Smooth muscle cell (in vitro differentiated cells): ENCODE results near the gene EVI2B. TPM values are rescaled to one million over a fixed set of nuclear protein-coding genes. Genes with fewer than 3 reads are reported as not detected.

ENCODE experiments used
- DNase-seq: peaks from one replicate; lab custom pipeline; 2025; ENCODE audit not compliant: unreplicated experiment; lab: John Stamatoyannopoulos, UW
- H2AFZ ChIP-seq: fragments of 200-600 bp; sonication (generic); 2 replicates; pipeline ENCODE4 v1.6.0; 2016; ENCODE audit warnings: antibody characterized with exemption, low read depth, mild to moderate bottlenecking
- H3F3A ChIP-seq: fragments of 200-600 bp; sonication (generic); 2 replicates; pipeline ENCODE4 v1.6.0; 2017; ENCODE audit warnings: antibody characterized with exemption, low read depth
- H3K27ac ChIP-seq: fragments of 200-600 bp; sonication (generic); 2 replicates; pipeline ENCODE4 v1.5.1; 2016; ENCODE audit warnings: low read depth, mild to moderate bottlenecking
- H3K27me3 ChIP-seq: fragments of 200-600 bp; sonication (generic); 2 replicates; pipeline ENCODE4 v1.6.1; 2016; ENCODE audit warnings: low read depth, mild to moderate bottlenecking
- H3K36me3 ChIP-seq: fragments of 200-600 bp; sonication (generic); 2 replicates; pipeline ENCODE4 v1.5.1; 2016; ENCODE audit warnings: low read depth
- H3K4me1 ChIP-seq: fragments of 200-600 bp; sonication (generic); 2 replicates; pipeline ENCODE4 v1.5.1; 2016; ENCODE audit warnings: low read depth
- H3K4me2 ChIP-seq: fragments of 200-600 bp; sonication (generic); 2 replicates; pipeline ENCODE4 v1.6.0; 2016; ENCODE audit warnings: mild to moderate bottlenecking
- H3K4me3 ChIP-seq: fragments of 200-600 bp; sonication (generic); 2 replicates; pipeline ENCODE4 v1.5.1; 2016; ENCODE audit warnings: mild to moderate bottlenecking
- H3K79me2 ChIP-seq: fragments of 200-600 bp; sonication (generic); 2 replicates; pipeline ENCODE4 v1.6.0; 2016; ENCODE audit warnings: low read depth, mild to moderate bottlenecking
- H3K9ac ChIP-seq: fragments of 200-600 bp; sonication (generic); 2 replicates; pipeline ENCODE4 v1.6.0; 2016; ENCODE audit warnings: low read depth
- H3K9me3 ChIP-seq: fragments of 200-600 bp; sonication (generic); replicated peaks from 2 replicates; pipeline ENCODE4 v1.5.1; 2016; ENCODE audit warnings: low read depth
- H4K20me1 ChIP-seq: fragments of 200-600 bp; sonication (generic); 2 replicates; pipeline ENCODE4 v1.6.0; 2016; ENCODE audit warnings: low read depth
- WGBS: methylation state at CpG from one replicate; pipeline ENCODE4 v1.1.7; 2016; ENCODE audit warnings: low lambda C conversion rate; 5-methylcytosine and 5-hydroxymethylcytosine counted together
- polyA plus RNA-seq: library from polyadenylated mRNA; unstranded; fragments of >200 nt; fragmentation: Nextera tagmentation; extraction: Ambion mirVana; gene quantifications from 2 replicates; pipeline ENCODE4 v1.2.1, GENCODE V29; 2016
- total RNA-seq: library from RNA; depleted of rRNA; stranded (reverse); fragments of >200 nt; gene quantifications from 2 replicates; pipeline ENCODE4 v1.2.3, GENCODE V29; 2014
- TF ChIP-seq, protein P1 (sequence below): fragments of 200-600 bp; sonication (generic); IDR thresholded peaks from 2 replicates; pipeline ENCODE4 v1.5.1; 2017; ENCODE audit warnings: borderline replicate concordance, mild to moderate bottlenecking, antibody characterized with exemption; ENCODE audit not compliant: insufficient read depth, poor library complexity, severe bottlenecking

The EVI2B gene
- total and polyA plus RNA-seq, 2 experiments from 2014 or later, result not detected

DNA sequence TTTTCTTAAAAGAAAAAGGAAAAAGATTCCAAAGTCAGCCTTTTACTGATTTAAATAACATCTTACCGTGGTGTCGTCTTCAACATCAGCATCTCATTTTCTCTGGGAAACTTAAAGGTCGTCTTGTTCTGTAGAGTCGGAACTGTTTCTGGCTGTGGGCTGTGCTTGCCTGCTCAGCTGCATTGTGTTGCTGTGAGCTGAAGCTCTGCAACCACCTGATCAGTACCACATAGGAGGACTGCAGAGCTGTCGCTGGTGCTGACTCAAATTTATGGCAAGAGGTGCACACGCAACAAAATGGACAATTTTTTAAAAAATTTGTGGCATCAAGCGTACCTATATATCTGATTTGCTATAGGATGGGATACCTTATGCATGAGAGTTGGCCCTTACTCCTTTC lies 16.8 kb downstream of the EVI2B start, which contains the start of gene OMG:
Gene OMG, minus strand, starts transcription at position 150 of the 400 bp plus-strand sequence. CDS start 908 bp downstream, outside the sequence.
- no peak within 1 kb of the TSS for H3K4me2 ChIP-seq
- H2AFZ ChIP-seq, result no peak within 1 kb of the TSS
- DNase-seq, result no peak
- H3K9me3 ChIP-seq, result no peaks in the 10 kb centered on the region
- no peaks in the 10 kb centered on the region for H3K36me3 ChIP-seq
- H3K27ac ChIP-seq, result no peak within 1 kb of the TSS
- H3K4me1 ChIP-seq, result peaks cover 14% of the 10 kb centered on the region
- no peaks in the 10 kb centered on the region for H3K27me3 ChIP-seq
- WGBS, result 92% methylated on average over 7 of the region's 7 CpGs
- no peaks in the 10 kb centered on the region for H3F3A ChIP-seq
- peaks cover 26% of the 10 kb centered on the region for H4K20me1 ChIP-seq
- H3K9ac ChIP-seq, result no peak within 1 kb of the TSS
- H3K79me2 ChIP-seq, result no peaks in the 10 kb centered on the region
- TF ChIP-seq, protein P1, sequence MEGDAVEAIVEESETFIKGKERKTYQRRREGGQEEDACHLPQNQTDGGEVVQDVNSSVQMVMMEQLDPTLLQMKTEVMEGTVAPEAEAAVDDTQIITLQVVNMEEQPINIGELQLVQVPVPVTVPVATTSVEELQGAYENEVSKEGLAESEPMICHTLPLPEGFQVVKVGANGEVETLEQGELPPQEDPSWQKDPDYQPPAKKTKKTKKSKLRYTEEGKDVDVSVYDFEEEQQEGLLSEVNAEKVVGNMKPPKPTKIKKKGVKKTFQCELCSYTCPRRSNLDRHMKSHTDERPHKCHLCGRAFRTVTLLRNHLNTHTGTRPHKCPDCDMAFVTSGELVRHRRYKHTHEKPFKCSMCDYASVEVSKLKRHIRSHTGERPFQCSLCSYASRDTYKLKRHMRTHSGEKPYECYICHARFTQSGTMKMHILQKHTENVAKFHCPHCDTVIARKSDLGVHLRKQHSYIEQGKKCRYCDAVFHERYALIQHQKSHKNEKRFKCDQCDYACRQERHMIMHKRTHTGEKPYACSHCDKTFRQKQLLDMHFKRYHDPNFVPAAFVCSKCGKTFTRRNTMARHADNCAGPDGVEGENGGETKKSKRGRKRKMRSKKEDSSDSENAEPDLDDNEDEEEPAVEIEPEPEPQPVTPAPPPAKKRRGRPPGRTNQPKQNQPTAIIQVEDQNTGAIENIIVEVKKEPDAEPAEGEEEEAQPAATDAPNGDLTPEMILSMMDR, result no peak
- no peak within 1 kb of the TSS for H3K4me3 ChIP-seq

- no peak overlapping the region for H3K9ac ChIP-seq
- 96% methylated on average over 2 of the region's 2 CpGs for WGBS
- peaks cover 26% of the 10 kb centered on the region for H4K20me1 ChIP-seq
- H2AFZ ChIP-seq, result no peak overlapping the region
- H3K4me1 ChIP-seq, result peaks cover 14% of the 10 kb centered on the region
- H3F3A ChIP-seq, result no peaks in the 10 kb centered on the region
- no peaks in the 10 kb centered on the region for H3K36me3 ChIP-seq
- no peaks in the 10 kb centered on the region for H3K27me3 ChIP-seq
- H3K4me2 ChIP-seq, result no peak overlapping the region
- H3K4me3 ChIP-seq, result no peak overlapping the region
- H3K79me2 ChIP-seq, result no peaks in the 10 kb centered on the region
- H3K9me3 ChIP-seq, result no peaks in the 10 kb centered on the region
- H3K27ac ChIP-seq, result no peak overlapping the region
- DNase-seq, result no peak
- TF ChIP-seq, protein P1, result no peak
Measured at GRCh38 chr17:31296142-31296541, 17.7 kb downstream of the EVI2B start.

GRCh38 chr17:31295489-31295871 lies 18.4 kb downstream of the EVI2B start:
- 100% methylated on average over 1 of the region's 1 CpG for WGBS
- no peak for DNase-seq
- TF ChIP-seq, protein P1, result no peak
- peaks cover 26% of the 10 kb centered on the region for H4K20me1 ChIP-seq
- no peaks in the 10 kb centered on the region for H3K27me3 ChIP-seq
- no peaks in the 10 kb centered on the region for H3F3A ChIP-seq
- no peak overlapping the region for H3K4me2 ChIP-seq
- H3K27ac ChIP-seq, result no peak overlapping the region
- H3K36me3 ChIP-seq, result no peaks in the 10 kb centered on the region
- H3K9ac ChIP-seq, result no peak overlapping the region
- no peaks in the 10 kb centered on the region for H3K9me3 ChIP-seq
- no peaks in the 10 kb centered on the region for H3K79me2 ChIP-seq
- peaks cover 14% of the 10 kb centered on the region for H3K4me1 ChIP-seq
- H3K4me3 ChIP-seq, result no peak overlapping the region
- no peak overlapping the region for H2AFZ ChIP-seq

DNA sequence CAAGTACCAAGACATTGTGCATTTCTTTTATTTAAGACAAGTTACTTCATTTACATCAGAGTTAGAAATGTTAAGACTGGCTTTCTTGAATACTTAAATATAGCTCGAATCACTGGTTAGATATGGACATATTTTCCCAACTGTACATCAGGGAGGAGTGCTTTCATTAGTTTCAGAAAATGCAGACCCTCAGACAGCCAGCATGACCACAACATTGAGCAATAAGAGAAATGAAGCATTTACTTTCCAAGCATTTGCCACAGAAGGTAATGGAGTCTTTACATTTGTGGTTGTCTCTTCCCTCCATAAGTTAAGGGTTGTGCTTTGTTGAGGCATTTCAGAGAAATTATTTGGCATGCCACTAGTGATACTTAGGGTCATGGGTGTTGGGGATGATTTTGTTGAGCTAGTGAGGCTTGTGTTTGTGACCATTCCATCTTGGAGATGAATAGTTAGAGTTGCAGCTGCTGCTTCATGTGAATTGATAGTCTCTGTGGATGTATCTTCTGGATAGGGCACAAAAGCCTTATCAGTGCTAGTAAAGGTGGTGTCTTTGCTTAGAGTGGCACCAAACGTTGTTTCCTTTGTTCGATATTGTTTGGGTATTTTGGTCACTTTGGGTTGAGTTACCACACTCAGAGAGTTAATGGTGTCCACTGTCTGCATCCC lies 18.9 kb downstream of the EVI2B start:
- no peaks in the 10 kb centered on the region for H3K36me3 ChIP-seq
- no peaks in the 10 kb centered on the region for H3K27me3 ChIP-seq
- TF ChIP-seq, protein P1, result no peak
- no peak overlapping the region for H2AFZ ChIP-seq
- no peak overlapping the region for H3K9ac ChIP-seq
- WGBS, result 91% methylated on average over 3 of the region's 3 CpGs
- no peak overlapping the region for H3K27ac ChIP-seq
- H3F3A ChIP-seq, result no peaks in the 10 kb centered on the region
- H3K4me2 ChIP-seq, result no peak overlapping the region
- H3K79me2 ChIP-seq, result no peaks in the 10 kb centered on the region
- H3K9me3 ChIP-seq, result no peaks in the 10 kb centered on the region
- H3K4me3 ChIP-seq, result no peak overlapping the region
- no peak for DNase-seq
- H3K4me1 ChIP-seq, result peaks cover 14% of the 10 kb centered on the region
- H4K20me1 ChIP-seq, result peaks cover 26% of the 10 kb centered on the region
